Left cardiac atrium (tissue), 4 donors: Measurements from ENCODE around the gene GPC3. TPM values are rescaled to one million over a fixed set of nuclear protein-coding genes. Genes with fewer than 3 reads are reported as not detected.
"Not testable (repeated sequence)": the region's sequence is repeated elsewhere in the genome, so short reads cannot be mapped to it uniquely, and the experiment has no call there.

Source experiments
- ATAC-seq, 2 donors: fragments of 200-7000 bp; cut with Tn5 transposase; one replicate each; pipeline ENCODE4 v1.9.1; 2020; ENCODE audit warnings: mild to moderate bottlenecking in 2 of 2, moderate library complexity in 2 of 2
- DNase-seq: peaks from one replicate; pipeline ENCODE4 v3.0.0-alpha.2; 2020
- intact Hi-C, 2 donors: fragments of 100-400 bp; cut with DNase I; formaldehyde crosslinking; loops; one replicate each; pipeline versions ENCODE4 v1.14.1 to v1.15.1; 2022 to 2023
- total RNA-seq, 2 donors: library from RNA; stranded (reverse); fragmentation: NEBNext Ultra II Directional; extraction: Animal tissue kit (Norgen Biotek cat#: 25700); gene quantifications; one replicate each; pipeline ENCODE4 v1.2.1, GENCODE V29; 2021
- donor health status: DM: no; HTN: yes; CAD: no.
- donor health status: DM: no; HTN: yes; CAD: no; lungs with severe emphysema.
- donor health status: DM: yes; HTN: yes; CAD: no.
- donor health status: Dilated cardiomyopathy.

The GPC3 gene
- total RNA-seq, 2 donors from 2014 or later = 8.3 to 15.0 TPM

DNA sequence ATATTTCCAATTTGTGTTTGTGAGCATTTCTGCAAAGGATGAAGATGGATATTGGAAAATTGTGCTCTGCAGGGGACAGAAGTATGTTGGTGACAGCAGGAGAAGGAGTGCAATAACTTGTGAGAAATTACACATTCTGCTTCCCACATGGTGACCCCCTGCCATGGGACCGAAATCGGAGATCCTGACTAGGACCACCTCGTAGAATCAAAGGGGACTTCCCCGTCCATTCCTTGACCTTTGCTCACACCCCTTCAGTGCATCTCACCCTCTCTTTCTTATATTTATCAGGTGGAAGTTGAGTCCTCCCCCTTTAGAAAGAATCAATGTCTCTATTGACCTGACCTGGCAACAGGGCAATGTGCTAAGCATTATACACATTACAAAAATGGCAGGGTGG is 451.2 kb downstream of the GPC3 start:
- no peak for ATAC-seq
- intact Hi-C loops = no loop called here
- no peak for DNase-seq

DNA sequence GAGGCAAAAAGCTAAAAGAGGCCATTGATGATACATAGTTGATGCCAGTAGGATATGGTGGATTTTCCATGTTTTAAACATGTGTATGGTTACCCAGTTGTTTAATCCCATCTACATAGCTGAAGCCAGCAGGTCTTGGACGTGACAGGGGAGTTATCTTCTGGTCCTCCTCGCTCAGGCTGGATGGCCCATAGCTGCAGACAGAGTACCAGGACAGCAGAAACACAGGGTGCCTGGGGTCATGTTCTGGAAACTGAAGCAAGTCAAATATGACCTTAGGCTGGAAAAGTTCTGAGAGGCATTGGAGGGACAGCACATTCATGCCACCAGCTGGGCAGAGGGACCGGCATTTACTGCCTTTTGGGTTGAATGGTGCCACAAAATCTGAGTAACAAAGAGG is 452.1 kb downstream of the GPC3 start:
- no peak for ATAC-seq
- DNase-seq = no peak
- intact Hi-C loops = no loop called here

DNA sequence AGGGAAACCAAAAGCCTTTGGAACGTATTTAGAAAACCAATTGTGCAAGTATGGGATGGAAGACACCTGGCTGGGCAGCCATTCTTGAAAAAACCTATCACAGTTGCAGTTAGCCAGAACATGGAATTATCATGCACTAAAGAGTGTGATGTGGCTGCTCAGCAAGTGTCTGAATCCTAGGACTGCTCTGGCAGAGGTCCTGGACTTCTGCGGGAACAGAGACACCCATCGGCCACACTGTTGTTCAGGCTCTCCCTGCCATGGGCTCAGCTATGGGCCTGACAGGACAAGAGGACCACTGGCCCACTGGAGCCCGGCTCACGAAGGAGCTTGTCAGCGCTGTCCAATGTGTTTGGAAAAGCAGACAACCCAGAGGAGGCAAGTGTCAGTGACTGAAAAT is 454.4 kb downstream of the GPC3 start:
- ATAC-seq (peak in 1 of 2 donors; percentile 27), DNase-seq (peak; percentile 21)
- intact Hi-C loops = no loop called here

DNA sequence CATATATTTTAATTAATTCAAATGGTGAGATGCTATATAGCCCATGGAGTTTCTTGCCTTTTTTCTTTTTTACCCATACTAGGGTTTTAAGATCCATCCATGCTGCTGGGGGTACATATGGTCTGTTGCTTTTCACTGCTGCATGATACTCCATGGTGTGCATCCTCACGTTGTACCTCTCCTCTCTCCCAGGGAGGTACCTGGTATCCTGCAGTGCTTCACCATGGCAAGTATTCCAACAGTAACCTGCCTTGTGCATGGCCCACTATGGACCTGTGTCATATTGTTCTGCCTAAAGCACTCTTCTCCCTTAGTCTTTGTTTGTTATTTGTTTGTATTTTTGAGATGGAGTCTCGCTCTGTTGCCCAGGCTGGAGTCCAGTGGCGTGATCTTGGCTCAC is 455.8 kb downstream of the GPC3 start:
- no peak for DNase-seq
- ATAC-seq = no peak
- intact Hi-C loops = no loop called here

DNA sequence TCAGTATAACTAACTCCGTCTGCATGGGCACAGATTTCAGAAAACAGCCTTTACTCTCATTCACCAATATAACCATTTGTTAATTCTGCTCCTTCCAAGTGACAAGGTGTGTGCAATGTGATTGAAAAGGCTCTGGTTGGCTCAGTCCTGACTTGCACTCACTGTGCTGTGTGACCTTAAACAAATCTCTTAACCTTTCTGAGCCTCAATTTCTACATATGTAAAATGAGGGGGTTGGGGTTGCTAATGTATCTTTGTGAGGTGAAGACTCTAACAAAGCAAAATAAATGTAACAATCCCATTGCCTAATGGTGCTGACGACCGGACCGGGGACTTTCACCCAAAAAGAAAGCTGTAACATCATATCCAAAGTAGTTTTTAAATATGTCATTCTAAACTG is 457.6 kb downstream of the GPC3 start:
- no peak for ATAC-seq
- no peak for DNase-seq
- intact Hi-C loops = no loop called here

DNA sequence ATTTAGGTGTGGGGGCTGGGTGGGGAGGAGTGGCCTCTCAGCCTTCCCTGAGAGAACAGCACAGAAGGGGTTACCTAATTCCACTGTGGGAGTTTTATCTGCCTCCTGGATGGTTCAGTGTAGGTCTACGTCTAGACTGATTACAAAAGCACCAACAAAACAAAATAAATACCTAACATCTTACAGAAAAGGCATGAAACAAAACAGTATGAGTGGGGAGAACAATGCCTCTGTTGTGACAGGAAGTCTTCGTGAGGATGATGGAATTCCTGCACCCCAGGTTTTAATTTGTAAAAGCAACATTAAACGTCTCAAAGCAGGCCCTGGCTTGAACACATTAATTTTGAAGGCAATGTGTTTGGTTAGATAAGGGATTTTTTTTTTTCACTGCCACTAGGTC is 458.0 kb downstream of the GPC3 start:
- intact Hi-C loops = no loop called here
- DNase-seq = no peak
- no peak for ATAC-seq

DNA sequence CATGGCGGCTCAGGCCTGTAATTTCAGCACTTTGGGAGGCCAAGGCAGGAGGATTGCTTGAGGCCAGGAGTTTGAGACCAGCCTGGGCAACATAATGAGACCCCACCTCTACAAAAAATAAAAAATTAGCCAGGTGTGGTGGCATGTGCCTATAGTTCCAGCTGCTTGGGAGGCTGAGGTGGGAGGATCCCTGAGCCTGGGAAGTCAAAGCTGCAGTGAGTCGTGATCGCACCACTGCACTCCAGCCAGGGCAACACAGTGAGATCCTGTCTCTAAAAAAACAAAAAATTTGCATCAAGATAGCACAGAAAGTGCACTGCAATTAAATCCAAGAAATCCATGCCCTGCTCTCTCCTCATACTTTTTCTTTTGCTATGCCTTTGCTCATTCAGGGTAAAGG is 458.6 kb downstream of the GPC3 start:
- ATAC-seq, DNase-seq, intact Hi-C loops: not testable (repeated sequence)

DNA sequence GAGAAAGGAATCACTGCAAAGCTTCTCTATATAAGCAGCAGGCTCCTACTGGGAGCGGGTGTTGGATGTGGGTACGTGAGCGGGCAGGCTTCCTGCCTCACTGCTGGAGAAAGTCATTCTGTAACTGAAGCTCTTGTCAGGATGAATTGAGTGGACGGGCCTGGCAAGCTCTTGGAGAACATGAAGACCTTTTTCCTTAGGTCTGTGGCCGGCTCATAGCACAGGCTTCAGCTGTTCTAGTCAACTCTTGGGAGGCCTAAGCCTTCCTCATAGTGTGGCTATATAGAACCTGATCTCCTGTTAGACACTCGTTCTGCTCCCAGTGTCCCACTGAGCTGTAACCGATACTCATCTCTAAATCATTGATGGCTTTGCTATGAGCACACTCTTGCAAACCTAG is 461.9 kb downstream of the GPC3 start:
- ATAC-seq (no peak), DNase-seq (no peak)
- intact Hi-C loops = no loop called here

DNA sequence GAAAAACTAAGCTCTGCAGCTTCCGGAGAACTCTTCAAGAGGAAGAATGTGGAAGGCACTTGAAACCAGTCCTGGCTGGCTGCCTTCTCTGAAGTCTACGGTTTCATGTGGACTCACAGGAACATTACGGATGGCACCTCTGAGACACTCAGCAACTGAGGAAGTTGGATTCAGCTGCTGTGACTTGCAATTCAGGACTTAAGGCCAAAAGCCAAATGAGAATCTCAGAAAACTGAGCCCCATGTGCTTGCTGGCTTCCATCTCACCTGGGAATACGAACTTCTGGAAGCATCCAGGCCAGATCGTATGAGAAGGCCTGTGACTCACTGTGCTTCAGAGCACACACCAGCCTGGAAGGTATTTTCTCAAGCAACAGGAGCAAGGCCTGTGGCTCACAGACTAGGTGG is 462.3 kb downstream of the GPC3 start:
- intact Hi-C loops = no loop called here
- peak in 1 of 2 donors; percentile 48 for ATAC-seq
- no peak for DNase-seq

DNA sequence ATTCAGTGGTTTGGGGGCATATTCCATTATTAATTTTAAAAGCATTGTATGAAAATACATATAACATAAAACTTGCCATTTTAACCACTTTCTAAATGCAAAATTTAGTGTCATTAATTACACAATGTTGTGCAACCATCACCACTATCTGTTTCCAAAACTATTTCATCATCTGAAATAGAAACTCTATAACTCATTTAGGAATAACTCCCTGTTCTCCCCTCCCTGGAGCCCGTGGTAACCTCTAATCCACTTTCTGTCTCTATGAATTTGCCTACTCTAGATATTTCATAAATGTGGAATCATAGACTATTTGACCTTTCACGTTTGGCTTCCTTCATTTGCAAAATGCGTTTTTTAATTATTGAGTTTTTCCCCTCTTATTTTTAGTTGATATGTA is 468.7 kb downstream of the GPC3 start:
- no peak for DNase-seq
- no peak for ATAC-seq
- intact Hi-C loops = no loop called here

DNA sequence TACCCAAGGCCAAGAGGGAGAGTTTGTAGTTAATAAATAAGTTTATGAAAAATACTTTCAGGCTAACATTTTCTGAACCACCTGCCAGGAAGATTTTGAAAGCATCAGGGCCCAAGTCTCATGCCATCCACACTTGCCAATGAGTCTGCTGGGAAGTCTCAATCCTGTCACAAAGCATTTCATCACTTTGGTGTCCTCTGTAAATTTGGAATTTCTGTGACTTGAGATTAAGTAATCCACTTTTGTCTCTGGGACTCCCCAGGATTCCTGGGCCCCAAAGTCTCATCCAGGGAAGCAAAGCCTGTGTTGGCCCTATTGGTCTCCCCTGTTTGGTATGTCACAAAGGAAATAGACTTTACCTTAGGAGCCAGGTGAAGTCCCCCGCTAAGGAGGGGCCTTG is 470.9 kb downstream of the GPC3 start:
- ATAC-seq (no peak), DNase-seq (no peak)
- intact Hi-C loops = no loop called here

DNA sequence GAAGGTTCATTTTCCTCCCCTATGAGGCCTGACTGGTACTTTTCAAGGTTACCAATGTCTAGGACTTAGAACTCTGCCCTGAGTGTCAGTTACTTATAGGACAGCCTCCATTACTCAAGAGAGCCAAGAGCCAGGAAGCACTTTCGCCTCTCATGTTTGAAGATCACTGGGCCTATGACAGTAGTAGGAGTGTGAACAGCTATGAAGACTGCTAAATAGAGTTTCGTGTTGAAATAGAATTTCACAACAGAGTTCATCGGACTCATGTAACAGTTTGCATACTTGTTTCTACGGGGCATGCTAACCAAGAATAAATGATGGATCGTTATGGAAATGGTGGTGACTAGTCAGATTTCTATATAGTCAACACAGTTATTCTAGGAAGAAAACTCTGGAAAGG is 472.3 kb downstream of the GPC3 start:
- DNase-seq (no peak), ATAC-seq (peak in 1 of 2 donors; percentile 59)
- intact Hi-C loops = no loop called here

DNA sequence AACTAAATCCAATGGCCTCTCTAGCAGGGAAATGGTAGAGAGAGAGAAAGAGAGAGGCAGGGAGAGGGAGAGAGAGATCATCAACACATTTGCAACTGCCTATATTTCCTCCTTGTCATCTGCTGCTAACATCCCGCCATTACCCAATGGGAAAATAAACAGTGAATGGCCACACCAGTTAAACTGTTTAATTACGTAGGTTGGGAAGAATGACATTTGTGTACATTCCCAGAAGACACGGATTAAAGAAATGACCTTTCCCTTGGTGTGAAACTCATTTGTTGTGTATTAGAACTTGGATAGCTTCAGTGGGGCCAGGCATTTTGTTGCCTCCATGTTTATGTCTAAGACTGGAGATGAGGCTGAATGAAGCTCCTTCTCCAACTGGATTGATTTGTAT is 474.4 kb downstream of the GPC3 start:
- DNase-seq = no peak
- ATAC-seq = no peak
- intact Hi-C loops = no loop called here

DNA sequence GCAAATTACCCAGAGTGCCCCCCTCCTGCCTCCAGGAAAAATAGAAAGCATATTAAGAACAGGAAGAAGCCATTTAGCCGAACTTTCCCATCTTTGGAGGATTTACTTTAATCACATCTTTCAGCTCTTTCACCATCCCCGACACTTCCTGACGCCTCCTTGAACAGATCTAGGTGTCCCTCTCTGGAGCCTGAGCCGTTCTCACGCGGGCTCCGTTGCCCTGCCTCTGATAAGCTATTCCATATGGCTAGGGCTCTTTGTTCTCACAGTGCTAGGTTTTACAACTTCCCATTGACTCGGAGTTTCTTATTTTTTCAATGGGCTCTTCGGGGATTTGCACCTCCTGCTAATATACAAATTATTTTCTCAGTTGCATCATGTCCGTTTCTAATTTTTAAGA is 488.0 kb downstream of the GPC3 start:
- ATAC-seq (no peak), DNase-seq (no peak)
- intact Hi-C loops = no loop called here

DNA sequence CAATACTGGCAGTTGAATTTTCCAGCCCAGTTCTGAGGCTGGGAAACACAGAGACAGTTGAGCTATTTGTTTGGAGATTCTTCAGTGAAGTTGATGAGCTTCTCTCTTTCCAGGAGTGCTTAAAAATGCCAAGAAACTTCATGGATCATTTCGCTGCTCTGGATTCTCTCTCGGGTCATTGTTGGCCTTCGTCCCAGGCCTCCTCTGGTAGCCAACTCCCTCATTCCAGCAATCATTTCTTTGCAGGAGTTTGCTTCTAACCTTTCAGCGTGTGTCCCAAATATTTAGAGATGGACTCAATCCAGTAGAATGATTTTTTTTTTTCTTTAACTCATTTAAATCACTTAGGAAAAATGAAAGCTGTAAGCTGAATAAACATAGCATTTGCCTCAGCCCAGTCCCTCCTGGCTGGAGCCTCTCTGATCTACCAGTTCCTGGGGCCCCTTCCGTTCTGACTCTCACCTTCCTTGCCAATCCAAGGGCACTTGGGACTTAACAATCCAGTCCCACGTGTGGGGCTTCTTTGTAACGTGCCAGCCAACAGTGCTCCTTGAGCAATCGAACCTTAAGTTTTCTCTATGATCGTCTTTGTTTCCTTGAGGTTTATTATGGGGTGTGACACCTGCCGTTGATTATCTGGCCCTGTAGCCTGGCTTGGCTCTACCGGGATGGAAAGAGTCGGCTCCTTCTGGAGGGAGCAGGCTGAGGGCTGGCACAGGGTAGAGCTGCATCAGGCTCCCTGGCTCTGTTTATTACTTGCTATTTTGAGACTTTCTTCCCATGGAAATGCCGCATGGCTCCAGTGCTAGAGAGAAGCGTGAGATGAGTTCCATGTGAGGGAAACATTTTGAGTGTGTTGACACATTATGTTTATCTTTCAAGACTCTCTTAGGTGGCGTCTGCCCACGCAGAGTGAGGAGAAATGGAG is 489.7 kb downstream of the GPC3 start:
- intact Hi-C loops = no loop called here
- ATAC-seq (peak; percentile 84 to 88), DNase-seq (peak; percentile 28)

DNA sequence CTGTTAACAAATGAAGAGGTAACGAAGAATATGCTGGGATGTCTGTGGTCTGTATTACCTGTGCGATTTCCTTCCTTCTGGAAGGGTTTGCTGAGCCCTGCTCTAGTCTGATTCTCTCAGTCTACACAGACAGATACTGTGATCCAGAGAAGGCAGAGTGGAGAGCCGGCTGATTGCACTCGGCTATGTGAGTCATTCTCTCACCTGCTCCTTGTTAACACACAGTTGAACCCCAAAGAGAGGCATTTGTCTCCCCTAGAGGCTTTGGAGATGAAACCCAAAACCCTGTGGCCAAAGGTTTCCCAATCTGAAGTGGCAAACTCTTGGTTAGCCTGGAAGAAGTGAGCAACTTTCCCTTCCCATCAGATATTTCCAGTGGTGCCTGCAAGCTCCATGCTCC is 492.0 kb downstream of the GPC3 start:
- DNase-seq (no peak), ATAC-seq (no peak)
- intact Hi-C loops = no loop called here

DNA sequence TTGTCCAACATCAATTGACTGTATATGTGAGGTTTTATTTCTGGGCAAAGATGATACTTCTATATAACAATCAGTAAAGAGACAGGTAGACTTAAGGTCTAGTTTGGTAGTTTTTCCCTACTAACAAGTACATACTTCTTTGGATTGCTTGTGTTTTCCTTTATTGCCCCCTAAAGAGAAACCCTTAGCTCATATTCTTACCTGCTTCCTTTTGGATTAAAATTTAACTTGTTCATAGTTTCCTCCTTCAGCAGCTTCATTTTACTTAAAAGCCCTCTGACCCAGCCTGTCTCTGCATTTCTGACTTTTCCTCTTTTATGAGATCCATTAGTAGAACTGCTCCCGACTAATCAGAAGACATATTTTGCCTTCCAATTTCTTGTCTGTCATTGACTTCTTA is 494.4 kb downstream of the GPC3 start:
- no peak for DNase-seq
- no peak for ATAC-seq
- intact Hi-C loops = no loop called here
